ENCODE data around the gene FOXJ3. TPM values are rescaled to one million over a fixed set of nuclear protein-coding genes. Genes with fewer than 3 reads are reported as not detected.

The FOXJ3 gene
- total and polyA plus RNA-seq, 2 donors (not counting 1 experiment from before 2014, with no cell fraction given) = 15.4 to 76.4 TPM

DNA sequence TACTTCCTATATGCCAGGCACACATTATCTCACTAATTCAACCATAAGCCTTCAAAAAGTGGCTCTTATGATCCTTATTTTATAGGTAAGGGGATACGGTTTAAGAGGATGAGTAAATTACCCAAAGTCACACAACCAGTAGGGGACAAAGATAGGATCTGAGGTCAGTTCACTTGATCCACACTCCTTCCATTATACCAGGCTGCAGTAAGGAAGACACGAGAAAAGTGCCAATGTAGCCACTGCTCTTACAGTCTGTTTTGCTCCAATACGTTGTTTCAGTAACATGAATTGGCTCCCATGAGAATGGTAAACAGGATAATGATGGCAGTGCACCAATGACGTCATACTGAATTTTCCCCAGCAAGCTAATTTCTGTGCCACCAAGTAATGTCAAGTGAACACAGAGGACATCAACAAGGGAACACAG lies 155.1 kb downstream of the FOXJ3 start:
- DNase-seq (no peak), ATAC-seq (ENCODE audit: low read depth) (no peak)
- Histone ChIP-seq H3K9ac (ENCODE audit: low read length) (no peak overlapping the region), H3K79me2 (ENCODE audit: control insufficient read depth, insufficient read depth, low read length) (no peaks in the 10 kb centered on the region), H3K36me3 (replicated peaks in 1 of 2; ENCODE audit: control extremely low read depth in 1 of 2, control insufficient read depth in 1 of 2, extremely low read depth in 1 of 2, insufficient read depth in 2 of 2, low read length in 1 of 2) (peaks cover 9 to 25% of the 10 kb centered on the region in 2 experiments), H3K4me3 (ENCODE audit: control extremely low read depth in 1 of 5, extremely low read depth in 1 of 5, insufficient read depth in 1 of 5, low read depth in 2 of 5, low read length in 4 of 5) (no peak overlapping the region), H3K4me2 (replicated peaks; ENCODE audit: low read depth, low read length, poor library complexity, severe bottlenecking) (no peak overlapping the region), H3K9me3 (ENCODE audit: control extremely low read depth in 1 of 3, control insufficient read depth in 2 of 3, insufficient read depth in 1 of 3, low read length in 2 of 3) (no peaks in the 10 kb centered on the region), H4K20me1 (ENCODE audit: control insufficient read depth, insufficient read depth, low read length, poor library complexity, severe bottlenecking) (no peaks in the 10 kb centered on the region), H3K27me3 (replicated peaks in 1 of 4; ENCODE audit: control extremely low read depth in 1 of 4, control insufficient read depth in 3 of 4, insufficient read depth in 4 of 4, low read length in 3 of 4) (no peaks in the 10 kb centered on the region), H2AFZ (ENCODE audit: insufficient read depth, low read depth, low read length, poor library complexity, severe bottlenecking) (no peak overlapping the region), H3K4me1 (ENCODE audit: control insufficient read depth in 2 of 2, insufficient read depth in 2 of 2, low read length in 2 of 2) (no peaks in the 10 kb centered on the region), H3K27ac (ENCODE audit: low read length in 2 of 2) (no peak overlapping the region)
- intact Hi-C loops (cut with micrococcal nuclease) = no loop called here
- POLR2A ChIA-PET = no interaction called here
- 90% methylated on average over 3 of the region's 4 CpGs for WGBS (ENCODE audit: insufficient coverage)
- CTCF ChIA-PET = no interaction called here
- no peaks in the 10 kb centered on the region for H3K4me1 Mint-ChIP-seq
- H3K27me3 Mint-ChIP-seq = no peaks in the 10 kb centered on the region
- TF ChIP-seq EZH2 (IDR thresholded peaks at IDR 0.05; ENCODE audit: borderline replicate concordance, insufficient read depth, low read depth, low read length, poor library complexity, severe bottlenecking) = no peak
- TF ChIP-seq, protein P1, sequence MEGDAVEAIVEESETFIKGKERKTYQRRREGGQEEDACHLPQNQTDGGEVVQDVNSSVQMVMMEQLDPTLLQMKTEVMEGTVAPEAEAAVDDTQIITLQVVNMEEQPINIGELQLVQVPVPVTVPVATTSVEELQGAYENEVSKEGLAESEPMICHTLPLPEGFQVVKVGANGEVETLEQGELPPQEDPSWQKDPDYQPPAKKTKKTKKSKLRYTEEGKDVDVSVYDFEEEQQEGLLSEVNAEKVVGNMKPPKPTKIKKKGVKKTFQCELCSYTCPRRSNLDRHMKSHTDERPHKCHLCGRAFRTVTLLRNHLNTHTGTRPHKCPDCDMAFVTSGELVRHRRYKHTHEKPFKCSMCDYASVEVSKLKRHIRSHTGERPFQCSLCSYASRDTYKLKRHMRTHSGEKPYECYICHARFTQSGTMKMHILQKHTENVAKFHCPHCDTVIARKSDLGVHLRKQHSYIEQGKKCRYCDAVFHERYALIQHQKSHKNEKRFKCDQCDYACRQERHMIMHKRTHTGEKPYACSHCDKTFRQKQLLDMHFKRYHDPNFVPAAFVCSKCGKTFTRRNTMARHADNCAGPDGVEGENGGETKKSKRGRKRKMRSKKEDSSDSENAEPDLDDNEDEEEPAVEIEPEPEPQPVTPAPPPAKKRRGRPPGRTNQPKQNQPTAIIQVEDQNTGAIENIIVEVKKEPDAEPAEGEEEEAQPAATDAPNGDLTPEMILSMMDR (IDR thresholded peaks at IDR 0.05) = no peak
- no peaks in the 10 kb centered on the region for H3K9me3 Mint-ChIP-seq (ENCODE audit: insufficient read depth)
- H3K27ac Mint-ChIP-seq = no peak overlapping the region
- no peak overlapping the region for H3K4me3 Mint-ChIP-seq

DNA sequence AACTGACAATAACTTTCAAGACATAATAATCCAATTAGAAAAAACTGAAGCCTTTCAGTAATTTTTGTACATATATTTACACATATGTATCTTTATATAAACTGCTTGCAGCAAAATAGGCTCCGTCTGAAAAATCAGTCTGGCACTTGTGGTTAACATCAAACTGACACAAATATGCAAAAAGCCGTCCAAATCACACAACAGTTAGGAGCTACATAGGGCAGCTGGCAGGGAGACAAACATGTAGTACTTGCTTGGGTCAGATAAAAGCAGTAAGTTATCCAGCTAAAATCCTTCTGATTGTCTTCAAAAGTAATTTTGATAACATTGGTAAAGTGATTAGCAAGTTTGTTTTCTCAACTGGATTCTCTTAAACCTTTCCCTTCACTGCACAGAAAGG lies 155.8 kb downstream of the FOXJ3 start:
- no peaks in the 10 kb centered on the region for H3K4me1 ChIP-seq (ENCODE audit: control insufficient read depth in 2 of 2, insufficient read depth in 2 of 2, low read length in 2 of 2)
- no peak overlapping the region for H3K27ac ChIP-seq (ENCODE audit: low read length in 2 of 2)
- H2AFZ ChIP-seq (ENCODE audit: insufficient read depth, low read depth, low read length, poor library complexity, severe bottlenecking) = no peak overlapping the region
- POLR2A ChIA-PET = no interaction called here
- no peak overlapping the region for H3K4me2 ChIP-seq (replicated peaks; ENCODE audit: low read depth, low read length, poor library complexity, severe bottlenecking)
- H3K79me2 ChIP-seq (ENCODE audit: control insufficient read depth, insufficient read depth, low read length) = no peaks in the 10 kb centered on the region
- Mint-ChIP-seq H3K27me3 (no peaks in the 10 kb centered on the region), H3K4me3 (no peak overlapping the region), H3K9me3 (ENCODE audit: insufficient read depth) (no peaks in the 10 kb centered on the region), H3K4me1 (no peaks in the 10 kb centered on the region), H3K27ac (no peak overlapping the region)
- no peaks in the 10 kb centered on the region for H4K20me1 ChIP-seq (ENCODE audit: control insufficient read depth, insufficient read depth, low read length, poor library complexity, severe bottlenecking)
- H3K4me3 ChIP-seq (ENCODE audit: control extremely low read depth in 1 of 5, extremely low read depth in 1 of 5, insufficient read depth in 1 of 5, low read depth in 2 of 5, low read length in 4 of 5) = no peak overlapping the region
- intact Hi-C loops (cut with micrococcal nuclease) = no loop called here
- peaks cover 9 to 25% of the 10 kb centered on the region in 2 experiments for H3K36me3 ChIP-seq (replicated peaks in 1 of 2; ENCODE audit: control extremely low read depth in 1 of 2, control insufficient read depth in 1 of 2, extremely low read depth in 1 of 2, insufficient read depth in 2 of 2, low read length in 1 of 2)
- WGBS (ENCODE audit: insufficient coverage) = 20% methylated on average over 2 of the region's 2 CpGs
- no peaks in the 10 kb centered on the region for H3K27me3 ChIP-seq (replicated peaks in 1 of 4; ENCODE audit: control extremely low read depth in 1 of 4, control insufficient read depth in 3 of 4, insufficient read depth in 4 of 4, low read length in 3 of 4)
- TF ChIP-seq EZH2 (IDR thresholded peaks at IDR 0.05; ENCODE audit: borderline replicate concordance, insufficient read depth, low read depth, low read length, poor library complexity, severe bottlenecking) = no peak
- TF ChIP-seq, protein P1 (IDR thresholded peaks at IDR 0.05) = no peak
- no peak overlapping the region for H3K9ac ChIP-seq (ENCODE audit: low read length)
- CTCF ChIA-PET = interaction anchor here (0.6 kb wide), 1 partner anchor 896 kb away, joined by 3 read pairs; no protein-coding TSS in a partner anchor
- H3K9me3 ChIP-seq (ENCODE audit: control extremely low read depth in 1 of 3, control insufficient read depth in 2 of 3, insufficient read depth in 1 of 3, low read length in 2 of 3) = no peaks in the 10 kb centered on the region
- no peak for ATAC-seq (ENCODE audit: low read depth)
- no peak for DNase-seq
